Fibroblast of lung (primary cell): Measurements from ENCODE around the gene BUD31. TPM values are rescaled to one million over a fixed set of nuclear protein-coding genes. Genes with fewer than 3 reads are reported as not detected.

ENCODE experiments used
- DNase-seq, 2 donors: peaks; one replicate each; pipeline versions ENCODE4 v3.0.0 to v3.0.0-alpha.2; 2010; ENCODE audit warnings: low read depth in 2 of 2
- H2AFZ ChIP-seq: 2 replicates; pipeline ENCODE4 v1.5.1; 2012; ENCODE audit warnings: low read length, control low read depth, inconsistent platforms
- H3K27ac ChIP-seq: 2 replicates; pipeline ENCODE4 v1.5.1; 2011; ENCODE audit warnings: low read length, control low read depth; ENCODE audit not compliant: insufficient read depth
- H3K27me3 ChIP-seq: 2 replicates; pipeline ENCODE4 v1.5.1; 2011; ENCODE audit warnings: mild to moderate bottlenecking, low read length; ENCODE audit not compliant: control insufficient read depth, insufficient read depth
- H3K36me3 ChIP-seq: 2 replicates; pipeline ENCODE4 v1.5.1; 2011; ENCODE audit warnings: low read length; ENCODE audit not compliant: control insufficient read depth, insufficient read depth
- H3K4me1 ChIP-seq: 2 replicates; pipeline ENCODE4 v1.5.1; 2011; ENCODE audit warnings: low read length; ENCODE audit not compliant: control insufficient read depth, insufficient read depth; ENCODE audit errors: extremely low read depth
- H3K4me2 ChIP-seq: 2 replicates; pipeline ENCODE4 v1.5.1; 2011; ENCODE audit warnings: low read length, control low read depth; ENCODE audit not compliant: insufficient read depth; ENCODE audit errors: extremely low read depth
- H3K4me3 ChIP-seq, 4 experiments: fragments of 200-600 bp in 1 of 4; sonication (generic) in 1 of 4; replicated peaks in 1 of 4; 2 replicates each; pipeline ENCODE4 v1.5.1; 2011 to 2016; ENCODE audit warnings: low read length in 4 of 4, low read depth in 3 of 4, mild to moderate bottlenecking in 3 of 4, control low read depth in 2 of 4, inconsistent platforms in 1 of 4, mixed read lengths in 1 of 4; ENCODE audit not compliant: insufficient read depth in 1 of 4; ENCODE audit errors: control extremely low read depth in 1 of 4
- H3K79me2 ChIP-seq: 2 replicates; pipeline ENCODE4 v1.5.1; 2012; ENCODE audit warnings: mild to moderate bottlenecking, low read length, inconsistent platforms; ENCODE audit not compliant: control insufficient read depth, insufficient read depth
- H3K9ac ChIP-seq: 2 replicates; pipeline ENCODE4 v1.5.1; 2011; ENCODE audit warnings: mild to moderate bottlenecking, low read length, control low read depth; ENCODE audit not compliant: insufficient read depth
- H3K9me3 ChIP-seq: 2 replicates; pipeline ENCODE4 v1.5.1; 2012; ENCODE audit warnings: low read depth, low read length; ENCODE audit not compliant: control insufficient read depth, insufficient read depth
- H4K20me1 ChIP-seq: 2 replicates; pipeline ENCODE4 v1.5.1; 2011; ENCODE audit warnings: low read length; ENCODE audit not compliant: control insufficient read depth, insufficient read depth; ENCODE audit errors: extremely low read depth
- CTCF ChIP-seq, 2 donors: IDR thresholded peaks in 1 of 2; conservative IDR thresholded peaks in 1 of 2; 1 replicate in 1 of 2; 2 replicates in 1 of 2; pipeline ENCODE4 v1.5.1; 2011 to 2012; ENCODE audit warnings: low read length in 2 of 2, control low read depth in 1 of 2, inconsistent platforms in 1 of 2, low read depth in 1 of 2, mild to moderate bottlenecking in 1 of 2
- EZH2 ChIP-seq: IDR thresholded peaks from 2 replicates; pipeline ENCODE4 v1.5.1; 2012; ENCODE audit warnings: low read length, control low read depth, mild to moderate bottlenecking; ENCODE audit errors: missing control alignments
- polyA plus RNA-seq, 2 donors: library from polyadenylated mRNA; depleted of rRNA in 1 of 2; stranded (reverse) in 1 of 2; unstranded in 1 of 2; fragments of >200 nt; gene quantifications; 2 replicates each; pipeline ENCODE4 v1.2.1, GENCODE V29; 2011 to 2012; ENCODE audit warnings: missing spikeins in 1 of 2
- total RNA-seq: library from RNA; depleted of rRNA; stranded (reverse); fragments of >200 nt; gene quantifications from 2 replicates; pipeline ENCODE4 v1.2.1, GENCODE V29; 2014

The BUD31 gene
- total and polyA plus RNA-seq, 2 donors (not counting 1 experiment from before 2014, with no cell fraction given), result 83.4 to 114 TPM

DNA sequence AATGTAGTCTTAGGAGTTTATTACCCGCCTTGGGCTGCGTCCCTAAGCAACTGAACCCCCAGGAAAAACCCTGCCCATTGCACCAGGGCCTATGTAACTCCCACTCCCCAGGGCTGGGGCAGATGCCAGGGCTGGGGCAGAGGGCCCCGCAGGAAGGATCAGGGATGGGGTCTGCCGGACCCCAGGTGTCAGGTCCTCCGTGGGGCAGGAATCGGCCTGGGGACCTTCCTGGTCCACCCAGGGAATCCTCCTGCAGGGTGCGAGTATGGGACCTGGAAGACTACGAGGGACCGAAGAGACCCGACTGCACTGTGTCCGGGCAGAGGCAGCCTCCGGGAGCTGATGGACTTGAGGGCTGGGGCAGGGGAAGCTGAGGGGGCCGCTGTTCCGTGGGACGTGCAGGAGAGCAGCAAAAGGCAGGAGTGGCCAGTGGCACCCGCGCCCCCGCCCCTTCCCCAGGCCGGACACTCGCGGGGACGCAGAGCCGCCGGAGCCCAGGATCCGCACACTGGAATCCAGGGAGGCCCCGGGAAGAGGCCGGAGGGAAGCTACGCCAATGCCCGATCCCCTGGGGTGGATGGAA lies 59.7 kb downstream of the BUD31 start:
- Histone ChIP-seq H3K9ac (no peak overlapping the region), H3K9me3 (no peaks in the 10 kb centered on the region), H3K36me3 (no peaks in the 10 kb centered on the region), H3K27ac (no peak overlapping the region), H3K79me2 (peaks cover 31% of the 10 kb centered on the region), H3K27me3 (no peaks in the 10 kb centered on the region), H2AFZ (no peak overlapping the region), H3K4me1 (peaks cover 1% of the 10 kb centered on the region), H4K20me1 (no peaks in the 10 kb centered on the region), H3K4me3 (no peak overlapping the region), H3K4me2 (no peak overlapping the region)
- no peak for DNase-seq
- TF ChIP-seq EZH2 (no peak), CTCF (conservative IDR thresholded peaks at IDR 0.05 in 1 of 2, IDR thresholded peaks at IDR 0.05 in 1 of 2; ENCODE audit: low read depth in 1 of 2, low read length in 2 of 2) (no peak)

Other genes with a start within 250 kb of the BUD31 start
- not detected in 2 replicates for gene KPNA7, start 200.9 kb upstream of the BUD31 start, total RNA-seq
- gene KPNA7, start 200.9 kb upstream of the BUD31 start, polyA plus RNA-seq, result not detected in 2 replicates
- gene MYH16, start 136.1 kb upstream of the BUD31 start, total RNA-seq, result not detected in 2 replicates
- gene MYH16, start 136.1 kb upstream of the BUD31 start, polyA plus RNA-seq, result not detected in 2 replicates
- 162 and 226 TPM in 2 replicates for gene ARPC1A, start 83.1 kb upstream of the BUD31 start, total RNA-seq
- gene ARPC1A, start 83.1 kb upstream of the BUD31 start, polyA plus RNA-seq, result 184 and 279 TPM in 2 replicates
- gene ARPC1B, start 34.2 kb upstream of the BUD31 start, total RNA-seq, result 241 and 394 TPM in 2 replicates
- 245 and 408 TPM in 2 replicates for gene ARPC1B, start 34.2 kb upstream of the BUD31 start, polyA plus RNA-seq
- gene PDAP1, start 372 bp upstream of the BUD31 start, total RNA-seq, result 29.6 and 34.7 TPM in 2 replicates
- gene PDAP1, start 372 bp upstream of the BUD31 start, polyA plus RNA-seq, result 105 and 136 TPM in 2 replicates
- 7.2 and 8.1 TPM in 2 replicates for gene PTCD1, start 29.8 kb downstream of the BUD31 start, total RNA-seq
- gene PTCD1, start 29.8 kb downstream of the BUD31 start, polyA plus RNA-seq, result 2.3 and 2.6 TPM in 2 replicates
- 38.0 and 44.9 TPM in 2 replicates for gene CPSF4, start 30.0 kb downstream of the BUD31 start, total RNA-seq
- 17.3 and 21.9 TPM in 2 replicates for gene CPSF4, start 30.0 kb downstream of the BUD31 start, polyA plus RNA-seq
- gene ATP5MF, start 57.2 kb downstream of the BUD31 start, total RNA-seq, result 269 and 296 TPM in 2 replicates
- gene ATP5MF, start 57.2 kb downstream of the BUD31 start, polyA plus RNA-seq, result 2,326 and 2,573 TPM in 2 replicates
- 2.3 and 4.8 TPM in 2 replicates for gene ZNF789, start 63.9 kb downstream of the BUD31 start, total RNA-seq
- gene ZNF789, start 63.9 kb downstream of the BUD31 start, polyA plus RNA-seq, result 5.5 and 8.7 TPM in 2 replicates
- 20.1 and 22.1 TPM in 2 replicates for gene ZNF394, start 91.3 kb downstream of the BUD31 start, total RNA-seq
- 9.1 and 9.5 TPM in 2 replicates for gene ZNF394, start 91.3 kb downstream of the BUD31 start, polyA plus RNA-seq
- 13.6 and 17.5 TPM in 2 replicates for gene ZKSCAN5, start 95.7 kb downstream of the BUD31 start, total RNA-seq
- gene ZKSCAN5, start 95.7 kb downstream of the BUD31 start, polyA plus RNA-seq, result 9.6 and 10.4 TPM in 2 replicates
- 8.2 and 9.7 TPM in 2 replicates for gene FAM200A, start 143.1 kb downstream of the BUD31 start, total RNA-seq
- 8.8 and 9.0 TPM in 2 replicates for gene FAM200A, start 143.1 kb downstream of the BUD31 start, polyA plus RNA-seq
- gene ZNF655, start 149.7 kb downstream of the BUD31 start, total RNA-seq, result 70.1 and 92.6 TPM in 2 replicates
- 59.5 and 60.4 TPM in 2 replicates for gene ZNF655, start 149.7 kb downstream of the BUD31 start, polyA plus RNA-seq
- gene TMEM225B, start 189.3 kb downstream of the BUD31 start, total RNA-seq, result 0.51 and 1.2 TPM in 2 replicates
- 0.60 and 1.3 TPM in 2 replicates for gene TMEM225B, start 189.3 kb downstream of the BUD31 start, polyA plus RNA-seq
- gene ZSCAN25, start 208.0 kb downstream of the BUD31 start, total RNA-seq, result 10.2 and 10.5 TPM in 2 replicates
- gene ZSCAN25, start 208.0 kb downstream of the BUD31 start, polyA plus RNA-seq, result 5.4 and 5.7 TPM in 2 replicates